Transverse colon (tissue), 4 donors: ENCODE results near the gene ACAN. TPM values are rescaled to one million over a fixed set of nuclear protein-coding genes. Genes with fewer than 3 reads are reported as not detected.

Experiments
- DNase-seq: peaks from one replicate; pipeline ENCODE4 v3.0.0-alpha.2; 2019
- H3K27ac ChIP-seq, 4 donors: fragments of 200-600 bp; sonication (generic); 2 replicates each; pipeline ENCODE4 v1.5.1; 2016 to 2018; ENCODE audit warnings: inconsistent platforms in 4 of 4
- H3K27me3 ChIP-seq: fragments of 200-600 bp; sonication (generic); 2 replicates; pipeline ENCODE4 v1.5.1; 2017; ENCODE audit warnings: inconsistent platforms
- H3K36me3 ChIP-seq, 4 donors: fragments of 200-600 bp; sonication (generic); 2 replicates each; pipeline ENCODE4 v1.5.1; 2017 to 2019; ENCODE audit warnings: inconsistent platforms in 4 of 4
- H3K4me1 ChIP-seq, 4 donors: fragments of 200-600 bp; sonication (generic); 2 replicates each; pipeline ENCODE4 v1.5.1; 2017 to 2020; ENCODE audit warnings: inconsistent platforms in 4 of 4
- H3K4me3 ChIP-seq, 4 donors: fragments of 200-600 bp; sonication (generic); 1 replicate in 1 of 4; 2 replicates in 3 of 4; pipeline versions ENCODE4 v1.5.1 to v1.6.1; 2017 to 2019; ENCODE audit warnings: inconsistent platforms in 4 of 4
- H3K9me3 ChIP-seq, 2 donors: fragments of 200-600 bp; sonication (generic); 2 replicates each; pipeline ENCODE4 v1.5.1; 2017 to 2019; ENCODE audit warnings: inconsistent platforms in 2 of 2
- CTCF ChIP-seq, 5 experiments: fragments of 200-600 bp in 3 of 5; fragments of 450-650 bp in 2 of 5; sonication (generic) in 3 of 5; IDR thresholded peaks; 1 replicate in 2 of 5; 2 replicates in 3 of 5; pipeline ENCODE4 v1.5.1; 2016 to 2017; ENCODE audit warnings: antibody characterized with exemption in 5 of 5, inconsistent platforms in 3 of 5, mild to moderate bottlenecking in 2 of 5, moderate library complexity in 1 of 5
- EP300 ChIP-seq: sonication (generic); formaldehyde crosslinking; IDR thresholded peaks from one replicate; pipeline ENCODE4 v1.6.1; 2017; ENCODE audit warnings: antibody characterized with exemption, low read depth
- POLR2A ChIP-seq: fragments of 450-650 bp; IDR thresholded peaks from one replicate; pipeline ENCODE4 v1.6.1; 2016; ENCODE audit warnings: antibody characterized with exemption, mild to moderate bottlenecking, moderate library complexity
- POLR2AphosphoS5 ChIP-seq, 3 donors: sonication (generic); formaldehyde crosslinking; IDR thresholded peaks; one replicate each; pipeline ENCODE4 v1.6.1; 2016; ENCODE audit warnings: antibody characterized with exemption in 3 of 3
- WGBS, 2 donors: methylation state at CpG; one replicate each; pipeline ENCODE4 v1.1.5; 2018; ENCODE audit warnings: low coverage in 1 of 2; 5-methylcytosine and 5-hydroxymethylcytosine counted together
- in situ Hi-C, 4 donors: fragments of 200-750 bp; cut with MboI; loops; one replicate each; pipeline versions ENCODE4 v1.15.0 to v1.15.1; 2017; ENCODE audit warnings: low sequenced_read_pairs in 3 of 4, low pct_ligation_motif_present in 1 of 4, low pct_unique_long_range_greater_than_20kb in 1 of 4
- intact Hi-C: fragments of 100-400 bp; cut with DNase I; formaldehyde crosslinking; loops from one replicate; pipeline ENCODE4 v1.15.1; 2023; ENCODE audit warnings: low total_unique reads
- total RNA-seq, 4 donors: library from RNA; depleted of rRNA; stranded (reverse); fragments of >200 nt; gene quantifications; one replicate each; pipeline ENCODE4 v1.1.0, GENCODE V29; 2016

Gene ACAN
- total RNA-seq, 4 donors from 2014 or later: 0.14 TPM; not detected in 3

- 20 to 62% methylated on average over 1 to 4 of the region's 4 CpGs for WGBS, 2 donors
- H3K27ac ChIP-seq: no peak overlapping the region
- in situ Hi-C loops (loop anchor here in 1 of 4 donors (25.0 kb wide), 1 partner anchor 180 kb away; no protein-coding TSS in a partner anchor), intact Hi-C loops (no loop called here)
- no peaks in the 10 kb centered on the region for H3K36me3 ChIP-seq
- H3K27me3 ChIP-seq: no peaks in the 10 kb centered on the region
- no peaks in the 10 kb centered on the region for H3K9me3 ChIP-seq
- H3K4me3 ChIP-seq: no peak overlapping the region
- no peak for DNase-seq
- H3K4me1 ChIP-seq: no peaks in the 10 kb centered on the region
- TF ChIP-seq EP300: no peak
- TF ChIP-seq POLR2AphosphoS5 (IDR thresholded peaks at IDR 0.05): no peak
- TF ChIP-seq POLR2A: no peak
- TF ChIP-seq CTCF (IDR thresholded peaks at IDR 0.05): no peak
Measured at GRCh38 chr15:88842156-88842555, 38.9 kb downstream of the ACAN start.

DNA sequence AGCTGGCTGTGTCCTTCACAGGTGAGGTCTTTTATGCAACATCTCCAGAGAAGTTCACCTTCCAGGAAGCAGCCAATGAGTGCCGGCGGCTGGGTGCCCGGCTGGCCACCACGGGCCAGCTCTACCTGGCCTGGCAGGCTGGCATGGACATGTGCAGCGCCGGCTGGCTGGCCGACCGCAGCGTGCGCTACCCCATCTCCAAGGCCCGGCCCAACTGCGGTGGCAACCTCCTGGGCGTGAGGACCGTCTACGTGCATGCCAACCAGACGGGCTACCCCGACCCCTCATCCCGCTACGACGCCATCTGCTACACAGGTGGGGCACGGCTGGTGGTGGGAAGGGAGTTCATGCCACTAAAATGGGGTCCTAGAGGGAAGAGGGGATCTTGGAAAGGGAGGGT, 40.1 kb downstream of the ACAN start:
- Histone ChIP-seq H3K27ac (no peak overlapping the region), H3K4me3 (no peak overlapping the region), H3K27me3 (no peaks in the 10 kb centered on the region), H3K9me3 (no peaks in the 10 kb centered on the region), H3K4me1 (no peaks in the 10 kb centered on the region), H3K36me3 (no peaks in the 10 kb centered on the region)
- 93 to 98% methylated on average over 8 to 16 of the region's 21 CpGs for WGBS, 2 donors
- no peak for DNase-seq
- no peak for TF ChIP-seq CTCF (IDR thresholded peaks at IDR 0.05)
- TF ChIP-seq POLR2A: no peak
- TF ChIP-seq EP300: no peak
- no peak for TF ChIP-seq POLR2AphosphoS5 (IDR thresholded peaks at IDR 0.05)
- intact Hi-C loops: no loop called here
- in situ Hi-C loops: loop anchor here in 1 of 4 donors (25.0 kb wide), 1 partner anchor 181 kb away; no protein-coding TSS in a partner anchor

DNA sequence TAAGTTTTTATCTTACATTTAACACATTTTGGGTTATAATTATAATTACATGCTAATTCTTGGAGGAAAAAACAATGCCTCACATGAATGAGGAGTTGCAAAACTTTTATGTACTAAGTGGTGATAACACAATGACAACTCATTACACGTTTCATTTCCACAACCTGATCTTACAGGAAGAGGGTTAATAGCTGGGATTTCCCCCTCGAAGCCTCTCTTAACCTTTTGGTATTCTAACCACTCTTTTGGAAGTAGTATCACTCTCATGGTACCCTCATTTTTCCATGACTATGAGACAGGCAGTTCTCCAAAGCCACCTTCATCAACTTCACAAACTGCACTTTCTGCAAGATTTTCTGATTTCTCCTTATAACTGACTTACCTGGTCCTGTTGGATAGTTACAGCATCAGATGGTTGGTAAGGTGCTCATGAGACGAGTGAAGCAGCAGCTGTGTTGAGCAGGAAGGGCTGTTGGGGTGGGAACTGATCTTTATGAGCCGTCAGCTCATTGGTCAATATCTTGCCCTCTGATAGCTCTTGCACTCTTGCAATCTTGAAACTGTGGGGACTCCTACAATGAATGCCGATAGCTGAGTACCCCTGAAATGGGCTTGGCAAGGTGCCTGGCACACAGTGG, 41.6 kb downstream of the ACAN start:
- TF ChIP-seq POLR2A: no peak
- no peak for TF ChIP-seq CTCF (IDR thresholded peaks at IDR 0.05)
- no peak for TF ChIP-seq POLR2AphosphoS5 (IDR thresholded peaks at IDR 0.05)
- TF ChIP-seq EP300: no peak
- no peak overlapping the region for H3K4me3 ChIP-seq
- no peak for DNase-seq
- no peak overlapping the region for H3K27ac ChIP-seq
- no peaks in the 10 kb centered on the region for H3K27me3 ChIP-seq
- intact Hi-C loops: no loop called here
- H3K36me3 ChIP-seq: no peaks in the 10 kb centered on the region
- 18 to 32% methylated on average over 4 to 5 of the region's 5 CpGs for WGBS, 2 donors
- H3K9me3 ChIP-seq: no peaks in the 10 kb centered on the region
- no peaks in the 10 kb centered on the region for H3K4me1 ChIP-seq
- in situ Hi-C loops: loop anchor here in 1 of 4 donors (25.0 kb wide), 1 partner anchor 183 kb away; no protein-coding TSS in a partner anchor

- no peaks in the 10 kb centered on the region for H3K9me3 ChIP-seq
- intact Hi-C loops: no loop called here
- H3K4me3 ChIP-seq: no peak overlapping the region
- no peak overlapping the region for H3K27ac ChIP-seq
- no peaks in the 10 kb centered on the region for H3K36me3 ChIP-seq
- no peaks in the 10 kb centered on the region for H3K4me1 ChIP-seq
- 93% methylated on average over 7 of the region's 15 CpGs; no CpG with 5 or more reads in 1 of the 2 donors for WGBS, 2 donors
- TF ChIP-seq CTCF (IDR thresholded peaks at IDR 0.05) (no peak), EP300 (no peak), POLR2A (no peak), POLR2AphosphoS5 (IDR thresholded peaks at IDR 0.05) (no peak)
- no peaks in the 10 kb centered on the region for H3K27me3 ChIP-seq
- in situ Hi-C loops: loop anchor here in 1 of 4 donors (25.0 kb wide), 1 partner anchor 183 kb away; no protein-coding TSS in a partner anchor
- DNase-seq: no peak
Measured at GRCh38 chr15:88845616-88846015, 42.4 kb downstream of the ACAN start.
